ENCODE results near the gene CTF1.
A peak's percentile ranks its signal among the peaks of the same experiment; 100 is the strongest.
"Not testable (repeated sequence)": the region's sequence is repeated elsewhere in the genome, so short reads cannot be mapped to it uniquely, and the experiment has no call there.

CTF1 gene

DNA sequence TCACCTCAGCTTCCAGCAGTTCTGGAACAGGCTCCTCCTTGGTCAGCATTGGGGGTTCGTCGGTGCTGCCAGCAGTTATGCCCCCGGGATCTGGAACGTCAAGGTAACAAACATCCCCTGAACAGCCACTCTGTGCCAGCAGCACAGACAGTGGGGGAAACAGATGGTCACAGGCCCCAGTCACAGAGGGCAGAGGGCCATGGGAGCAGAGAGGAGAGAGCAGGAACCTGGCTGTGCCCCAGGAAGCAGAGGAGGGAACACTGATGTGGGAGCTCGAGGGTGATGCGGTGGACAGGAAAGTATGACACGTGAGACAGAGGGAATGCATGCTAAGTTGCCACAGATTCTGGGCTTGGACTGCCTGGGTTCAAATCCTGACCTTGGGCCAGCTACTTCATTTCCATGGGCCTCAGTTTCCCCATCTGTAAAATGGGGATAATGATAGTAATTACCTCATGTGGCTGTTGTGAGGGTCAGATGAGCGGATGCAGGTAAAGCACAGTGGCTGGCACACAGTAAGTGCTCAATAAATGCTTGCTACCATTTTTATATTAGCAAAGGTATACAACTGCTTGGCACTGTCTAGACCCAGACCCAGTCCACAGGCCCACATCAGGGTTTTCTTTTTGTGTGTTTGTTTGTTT is 7.4 kb upstream of the CTF1 start:
- TF ChIP-seq CTCF (IDR thresholded peaks at IDR 0.05; ENCODE audit: borderline replicate concordance, insufficient read depth, low read depth, low read length): no peak
- no peak overlapping the region for H3K4me3 ChIP-seq (ENCODE audit: low read depth, low read length)

GRCh38 chr16:30889721-30890120 is 6.7 kb upstream of the CTF1 start:
- TF ChIP-seq CTCF (IDR thresholded peaks at IDR 0.05; ENCODE audit: borderline replicate concordance, insufficient read depth, low read depth, low read length): no peak
- no peak overlapping the region for H3K4me3 ChIP-seq (ENCODE audit: low read depth, low read length)

DNA sequence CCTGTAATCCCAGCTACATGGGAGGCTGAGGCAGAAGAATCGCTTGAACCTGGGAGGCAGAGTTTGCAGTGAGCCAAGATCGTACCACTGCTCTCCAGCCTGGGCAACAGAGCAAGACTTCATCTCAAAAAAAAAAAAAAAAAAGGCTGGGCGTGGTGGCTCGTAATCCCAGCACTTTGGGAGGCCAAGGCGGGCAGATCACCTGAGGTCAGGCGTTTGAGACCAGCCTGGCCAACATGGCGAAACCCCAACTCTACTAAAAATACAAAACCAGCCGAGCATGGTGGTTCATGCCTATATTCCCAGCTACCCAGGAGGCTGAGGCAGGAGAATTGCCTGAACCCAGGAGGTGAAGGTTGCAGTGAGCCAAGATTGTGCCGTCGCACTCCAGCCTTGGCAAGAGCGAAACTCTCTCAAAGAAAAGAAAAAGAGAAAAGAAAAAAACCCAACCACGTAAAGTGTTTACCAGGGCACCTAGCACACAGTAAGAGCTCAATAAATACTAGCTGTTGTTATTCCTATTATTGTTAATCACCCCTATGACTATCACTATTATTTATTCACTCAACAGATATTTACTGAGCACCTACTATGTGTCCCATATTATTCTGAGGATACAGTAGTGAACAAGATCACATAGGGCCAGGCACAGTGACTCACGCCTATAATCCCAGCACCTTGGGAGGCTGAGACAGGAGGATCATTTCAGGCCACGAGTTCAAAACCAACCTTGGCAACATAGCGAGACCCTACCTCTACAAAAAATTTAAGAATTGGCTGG is 5.2 kb upstream of the CTF1 start:
- H3K4me3 ChIP-seq (ENCODE audit: low read depth, low read length): not testable (repeated sequence)

GRCh38 chr16:30892670-30893416 is 3.6 kb upstream of the CTF1 start:
- TF ChIP-seq CTCF (IDR thresholded peaks at IDR 0.05; ENCODE audit: borderline replicate concordance, insufficient read depth, low read depth, low read length): no peak
- peak overlapping the region; percentile 77 for H3K4me3 ChIP-seq (ENCODE audit: low read depth, low read length)

GRCh38 chr16:30893417-30893743 is 3.0 kb upstream of the CTF1 start:
- no peak for TF ChIP-seq CTCF (IDR thresholded peaks at IDR 0.05; ENCODE audit: borderline replicate concordance, insufficient read depth, low read depth, low read length)

GRCh38 chr16:30893744-30894539 is 2.5 kb upstream of the CTF1 start, which contains the start of gene BCL7C:
Gene BCL7C, minus strand, starts transcription at chr16:30894077. Its CDS starts 133 bp downstream, at chr16:30893944.
- H3K4me3 ChIP-seq (ENCODE audit: low read depth, low read length): peak within 1 kb of the TSS; percentile 77
- TF ChIP-seq CTCF (IDR thresholded peaks at IDR 0.05; ENCODE audit: borderline replicate concordance, insufficient read depth, low read depth, low read length): peak; percentile 39; the same call in 1 of the 2 replicates

More at GRCh38 chr16:30893417-30893743, 3.0 kb upstream of the CTF1 start:
- H3K4me3 ChIP-seq (ENCODE audit: low read depth, low read length): peak overlapping the region; percentile 77
